Loucy (cell line): ENCODE results near the gene SCARF1.

Source experiments
- H2AFZ ChIP-seq: fragments of 200-600 bp; sonication (generic); 2 replicates; pipeline ENCODE4 v1.6.0; 2016; ENCODE audit warnings: antibody characterized with exemption, mild to moderate bottlenecking, low read length, moderate library complexity
- H3F3A ChIP-seq: fragments of 200-600 bp; 2 replicates; pipeline ENCODE4 v1.6.0; 2016; ENCODE audit warnings: antibody characterized with exemption, low read depth, mild to moderate bottlenecking
- H3K27me3 ChIP-seq: fragments of 200-600 bp; sonication (generic); 2 replicates; pipeline ENCODE4 v1.6.1; 2014; ENCODE audit warnings: low read length, mild to moderate bottlenecking; ENCODE audit not compliant: insufficient read depth, poor library complexity, severe bottlenecking
- H3K36me3 ChIP-seq: fragments of 200-600 bp; sonication (generic); 2 replicates; pipeline ENCODE4 v1.6.1; 2016; ENCODE audit warnings: low read length; ENCODE audit not compliant: insufficient read depth
- H3K4me1 ChIP-seq: fragments of 200-600 bp; sonication (generic); 2 replicates; pipeline ENCODE4 v1.5.1; 2014; ENCODE audit warnings: low read length, mild to moderate bottlenecking; ENCODE audit not compliant: insufficient read depth, poor library complexity, severe bottlenecking
- H3K4me2 ChIP-seq: fragments of 200-600 bp; sonication (generic); 2 replicates; pipeline ENCODE4 v1.6.0; 2014; ENCODE audit warnings: antibody characterized with exemption, low read length, low read depth, mild to moderate bottlenecking; ENCODE audit not compliant: poor library complexity, severe bottlenecking
- H3K4me3 ChIP-seq: fragments of 200-600 bp; sonication (generic); 2 replicates; pipeline ENCODE4 v1.5.1; 2014; ENCODE audit warnings: low read length, mild to moderate bottlenecking, mixed read lengths; ENCODE audit not compliant: poor library complexity, severe bottlenecking
- H3K79me2 ChIP-seq: fragments of 200-600 bp; sonication (generic); 2 replicates; pipeline ENCODE4 v1.6.1; 2014; ENCODE audit warnings: low read length; ENCODE audit not compliant: insufficient read depth
- H3K9ac ChIP-seq: fragments of 200-600 bp; sonication (generic); 2 replicates; pipeline ENCODE4 v1.6.0; 2014; ENCODE audit warnings: mild to moderate bottlenecking, low read depth, low read length, moderate library complexity; ENCODE audit not compliant: poor library complexity, severe bottlenecking
- H3K9me2 ChIP-seq: fragments of 200-600 bp; sonication (generic); replicated peaks from 2 replicates; pipeline ENCODE4 v1.6.1; 2016; ENCODE audit warnings: low read depth, low read length, mixed read lengths
- H3K9me3 ChIP-seq: fragments of 200-600 bp; sonication (generic); 2 replicates; pipeline ENCODE4 v1.6.1; 2014; ENCODE audit warnings: mild to moderate bottlenecking, antibody characterized with exemption, low read length, low read depth; ENCODE audit not compliant: insufficient read depth
- H4K20me1 ChIP-seq: fragments of 200-600 bp; sonication (generic); 2 replicates; pipeline ENCODE4 v1.6.0; 2014; ENCODE audit warnings: antibody characterized with exemption, low read length, mild to moderate bottlenecking; ENCODE audit not compliant: insufficient read depth, poor library complexity, severe bottlenecking
- CTCF ChIP-seq: fragments of 200-600 bp; sonication (generic); conservative IDR thresholded peaks from 2 replicates; pipeline ENCODE4 v1.5.1; 2014; ENCODE audit warnings: mild to moderate bottlenecking, antibody characterized with exemption, low read length
- EZH2phosphoT487 ChIP-seq: fragments of 200-600 bp; IDR thresholded peaks from 2 replicates; pipeline ENCODE4 v1.6.1; 2018; ENCODE audit warnings: antibody characterized with exemption, mild to moderate bottlenecking, moderate library complexity, borderline replicate concordance

Gene SCARF1

GRCh38 chr17:1638624-1639300 lies 6.8 kb downstream of the SCARF1 start:
- TF ChIP-seq EZH2phosphoT487, result no peak
- no peak for TF ChIP-seq CTCF
- no peak overlapping the region for H2AFZ ChIP-seq
- no peak overlapping the region for H3K4me3 ChIP-seq
- H3K9me2 ChIP-seq, result no peaks in the 10 kb centered on the region
- no peaks in the 10 kb centered on the region for H3F3A ChIP-seq
- H3K4me1 ChIP-seq, result no peaks in the 10 kb centered on the region
- no peak overlapping the region for H3K9ac ChIP-seq
- H3K36me3 ChIP-seq, result no peaks in the 10 kb centered on the region
- peaks cover 4% of the 10 kb centered on the region for H4K20me1 ChIP-seq
- H3K79me2 ChIP-seq, result peaks cover 3% of the 10 kb centered on the region; the same call in 1 of the 2 replicates
- no peaks in the 10 kb centered on the region for H3K27me3 ChIP-seq
- H3K9me3 ChIP-seq, result no peaks in the 10 kb centered on the region
- no peak overlapping the region for H3K4me2 ChIP-seq

- H3K9me3 ChIP-seq, result no peaks in the 10 kb centered on the region
- H3K36me3 ChIP-seq, result no peaks in the 10 kb centered on the region
- no peak overlapping the region for H3K4me2 ChIP-seq
- no peaks in the 10 kb centered on the region for H3K27me3 ChIP-seq
- H3K4me1 ChIP-seq, result no peaks in the 10 kb centered on the region
- H4K20me1 ChIP-seq, result peaks cover 4% of the 10 kb centered on the region
- no peak overlapping the region for H2AFZ ChIP-seq
- TF ChIP-seq EZH2phosphoT487, result no peak
- TF ChIP-seq CTCF, result no peak
- H3K9me2 ChIP-seq, result no peaks in the 10 kb centered on the region
- H3K4me3 ChIP-seq, result no peak overlapping the region
- no peak overlapping the region for H3K9ac ChIP-seq
- H3F3A ChIP-seq, result no peaks in the 10 kb centered on the region
- no peaks in the 10 kb centered on the region for H3K79me2 ChIP-seq
Observed at GRCh38 chr17:1638171-1638590, 7.4 kb downstream of the SCARF1 start.

GRCh38 chr17:1636732-1637285 lies 8.7 kb downstream of the SCARF1 start:
- no peak for TF ChIP-seq EZH2phosphoT487
- H3K79me2 ChIP-seq, result no peaks in the 10 kb centered on the region
- H3K4me3 ChIP-seq, result no peak overlapping the region
- H3K9me2 ChIP-seq, result no peaks in the 10 kb centered on the region
- H3K36me3 ChIP-seq, result no peaks in the 10 kb centered on the region
- H3K9me3 ChIP-seq, result no peaks in the 10 kb centered on the region
- H3K4me2 ChIP-seq, result no peak overlapping the region
- no peaks in the 10 kb centered on the region for H3K4me1 ChIP-seq
- no peak overlapping the region for H3K9ac ChIP-seq
- no peaks in the 10 kb centered on the region for H3K27me3 ChIP-seq
- H4K20me1 ChIP-seq, result no peaks in the 10 kb centered on the region
- no peak overlapping the region for H2AFZ ChIP-seq
- H3F3A ChIP-seq, result no peaks in the 10 kb centered on the region
